NCI-H187 (cell line): Measurements from ENCODE around the gene RECK.
"Not testable (repeated sequence)": the region's sequence is repeated elsewhere in the genome, so short reads cannot be mapped to it uniquely, and the experiment has no call there.

ENCODE experiments used
- DNase-seq, 2 experiments: peaks; one replicate each; lab custom pipeline; 2025; lab: John Stamatoyannopoulos, UW

RECK gene

DNA sequence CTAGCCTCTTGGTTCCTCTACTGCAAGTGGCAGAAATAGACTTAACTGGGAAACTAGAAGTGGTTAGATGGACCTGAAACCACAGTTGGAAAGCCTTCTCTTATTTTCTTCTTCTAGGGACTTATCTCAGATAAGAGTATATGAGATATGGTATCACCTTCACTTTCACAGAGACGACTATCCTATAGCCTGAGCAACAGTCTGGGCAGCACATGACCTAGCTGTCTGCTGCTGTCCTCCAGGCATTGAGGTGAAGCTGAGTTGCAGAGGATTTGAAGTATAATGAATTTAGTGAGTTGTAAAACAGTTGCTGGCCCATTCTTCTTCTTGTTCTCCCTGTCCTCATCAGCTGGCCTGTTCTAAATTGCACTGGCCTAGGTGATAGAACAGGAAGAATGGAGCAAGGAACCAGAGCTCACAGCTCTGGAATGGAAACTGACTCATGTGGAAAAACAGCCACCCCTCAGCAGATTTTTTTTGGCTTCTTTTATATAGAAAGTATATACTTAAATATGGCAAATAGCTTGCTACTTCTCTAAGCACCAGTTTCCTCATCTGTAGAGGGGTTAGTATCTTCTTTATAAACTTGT, 27.8 kb downstream of the RECK start:
- no peak for DNase-seq

DNA sequence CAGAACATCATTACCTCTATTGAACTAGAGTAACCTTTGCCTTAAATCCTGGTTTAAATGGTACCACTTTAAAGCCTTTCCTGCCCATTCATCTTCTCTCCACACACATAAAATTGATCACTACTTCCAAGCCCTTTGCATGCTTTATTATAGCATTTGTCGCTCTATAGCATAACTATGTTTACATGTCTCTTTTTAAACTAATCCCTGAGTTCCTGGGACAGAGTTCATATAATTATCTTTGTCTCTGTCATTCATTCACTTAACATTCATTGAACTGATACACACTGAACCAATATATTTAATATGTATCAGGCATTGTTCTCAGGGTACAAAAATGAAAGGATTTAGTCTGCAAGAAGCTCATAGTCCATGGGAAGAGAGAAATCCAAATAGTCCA, 37.3 kb downstream of the RECK start:
- DNase-seq: no peak

DNA sequence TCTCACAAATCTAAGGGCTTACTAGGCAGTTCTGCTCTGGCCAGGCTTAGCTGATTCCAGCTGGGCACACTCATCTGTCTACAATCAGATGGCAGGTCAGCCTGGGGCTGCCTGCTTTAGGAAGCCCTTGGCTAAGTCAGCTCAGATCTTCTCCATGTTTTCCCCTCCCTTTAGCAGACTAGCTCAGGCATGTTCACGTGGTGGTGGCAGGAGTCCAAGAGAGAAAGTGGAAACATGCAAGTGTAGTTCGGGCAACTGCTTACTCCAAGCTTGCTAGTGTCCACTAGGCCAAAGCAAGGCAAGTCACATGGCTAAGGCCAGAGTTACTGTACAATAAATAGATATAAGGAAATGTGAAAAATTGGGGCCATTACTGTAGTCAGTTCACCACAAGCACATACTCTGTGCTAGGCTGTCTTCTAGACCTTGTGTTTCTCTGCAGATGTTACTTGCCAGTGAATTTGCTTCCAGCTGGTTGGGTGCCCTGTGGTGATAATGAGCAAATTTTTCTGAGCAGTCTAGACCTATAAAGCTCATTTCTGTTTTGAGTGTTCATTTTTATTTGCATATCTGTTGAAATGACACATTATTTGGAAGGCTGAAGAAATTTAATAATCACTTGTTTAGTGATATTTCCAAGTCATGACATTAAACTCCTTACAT, 38.3 kb downstream of the RECK start:
- DNase-seq: no peak

DNA sequence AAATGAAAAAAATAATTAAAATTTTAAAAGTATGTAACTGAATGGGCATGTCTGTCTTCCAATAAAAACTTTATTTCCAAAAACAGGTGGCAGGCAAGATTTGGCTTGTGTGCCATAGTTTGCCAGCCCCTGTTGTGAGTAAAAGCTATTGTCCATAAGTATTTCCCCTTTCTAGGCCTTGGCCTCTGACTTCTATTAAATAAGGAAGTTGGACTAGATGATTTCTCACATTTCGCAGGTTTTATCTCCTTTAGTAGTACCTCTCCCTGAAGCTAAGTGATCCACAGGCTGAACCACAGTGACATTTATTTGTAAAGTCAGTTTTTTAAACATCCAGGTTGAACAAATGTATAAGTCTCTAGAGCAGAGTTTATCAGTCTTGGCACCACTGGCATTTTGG, 41.3 kb downstream of the RECK start:
- DNase-seq: no peak

DNA sequence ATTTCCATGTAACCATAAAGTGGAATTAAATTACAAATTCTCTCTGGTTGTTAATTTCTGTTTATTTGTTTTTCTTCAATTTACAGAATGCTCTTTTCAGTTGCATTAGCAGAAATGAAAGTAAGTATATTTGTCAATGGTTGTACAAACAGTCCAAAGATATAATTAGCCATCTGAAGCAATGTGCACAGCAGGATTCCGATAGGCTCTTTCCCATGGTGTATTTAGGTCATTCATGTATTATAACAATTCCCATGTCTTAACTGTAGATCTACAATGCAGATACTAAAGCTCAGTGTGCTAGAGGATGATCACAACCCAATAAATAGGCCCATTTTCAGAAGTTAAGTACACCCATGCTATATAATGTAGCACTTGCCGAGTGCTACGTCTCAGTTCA, 43.8 kb downstream of the RECK start:
- DNase-seq: no peak

DNA sequence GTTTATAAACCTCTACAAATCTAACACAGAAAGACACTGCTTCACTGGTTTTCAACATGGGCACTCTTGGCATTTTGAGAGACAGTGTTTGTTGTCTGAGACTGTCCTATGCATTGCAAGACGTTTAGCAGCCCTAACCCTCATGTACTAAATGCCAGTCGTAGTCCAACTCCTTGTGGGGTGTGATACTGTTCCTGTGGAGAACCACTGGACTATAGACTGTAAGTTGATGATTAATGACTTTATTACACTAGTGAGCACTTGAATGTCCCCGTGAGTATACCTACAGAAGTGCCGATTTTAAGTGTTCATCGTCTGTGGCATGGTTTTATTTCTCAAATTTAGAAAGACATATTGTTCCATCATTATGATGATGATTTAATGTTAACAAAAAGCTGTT, 46.2 kb downstream of the RECK start:
- no peak for DNase-seq

DNA sequence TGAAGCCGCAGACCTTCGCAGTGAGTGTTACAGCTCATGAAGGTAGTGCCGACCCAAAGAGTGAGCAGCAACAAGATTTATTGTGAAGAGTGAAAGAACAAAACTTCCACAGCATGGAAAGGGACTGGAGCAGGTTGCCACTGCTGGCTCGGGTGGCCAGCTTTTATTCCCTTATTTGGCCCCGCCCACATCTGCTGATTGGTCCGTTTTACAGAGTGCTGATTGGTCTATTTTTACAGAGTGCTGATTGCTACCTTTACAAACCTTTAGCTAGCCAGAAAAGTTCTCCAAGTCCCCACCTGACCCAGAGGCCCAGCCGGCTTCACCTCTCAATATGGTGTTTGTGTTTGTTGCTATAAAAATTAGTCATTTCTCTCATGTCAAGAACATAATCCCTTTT, 49.7 kb downstream of the RECK start:
- DNase-seq: no peak

DNA sequence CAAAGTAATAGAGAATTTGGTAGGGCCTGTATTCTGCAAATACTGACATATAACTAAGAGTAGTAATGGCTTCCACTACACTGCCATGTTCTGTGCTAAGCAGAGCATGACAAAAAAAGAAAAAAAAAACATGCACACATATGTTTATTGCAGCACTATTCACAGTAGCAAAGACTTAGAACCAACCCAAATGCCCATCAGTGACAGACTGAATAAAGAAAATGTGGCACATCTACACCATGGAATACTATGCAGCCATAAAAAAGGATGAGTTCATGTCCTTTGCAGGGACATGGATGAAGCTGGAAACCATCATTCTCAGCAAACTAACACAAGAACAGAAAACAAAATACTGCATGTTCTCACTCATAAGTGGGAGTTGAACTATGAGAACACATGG, 50.3 kb downstream of the RECK start:
- not testable (repeated sequence) for DNase-seq

DNA sequence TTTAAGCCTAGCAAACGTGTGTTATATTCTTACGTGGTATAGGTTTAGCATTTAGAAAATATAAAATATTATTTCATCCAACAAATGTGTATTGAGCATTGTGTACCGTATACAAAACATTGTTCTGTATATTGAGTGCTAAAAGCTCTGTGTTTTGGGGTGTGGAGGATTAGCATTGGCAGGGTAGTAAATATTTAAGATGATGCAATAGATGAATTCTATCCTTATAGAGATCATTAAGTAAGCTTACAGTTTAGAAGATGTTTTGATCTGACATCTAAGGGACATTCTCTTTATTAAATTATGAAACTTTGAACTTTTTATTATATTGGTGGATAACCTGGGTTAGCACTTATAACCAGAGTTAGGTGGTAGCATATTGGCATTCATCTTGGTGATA, 51.3 kb downstream of the RECK start:
- no peak for DNase-seq

DNA sequence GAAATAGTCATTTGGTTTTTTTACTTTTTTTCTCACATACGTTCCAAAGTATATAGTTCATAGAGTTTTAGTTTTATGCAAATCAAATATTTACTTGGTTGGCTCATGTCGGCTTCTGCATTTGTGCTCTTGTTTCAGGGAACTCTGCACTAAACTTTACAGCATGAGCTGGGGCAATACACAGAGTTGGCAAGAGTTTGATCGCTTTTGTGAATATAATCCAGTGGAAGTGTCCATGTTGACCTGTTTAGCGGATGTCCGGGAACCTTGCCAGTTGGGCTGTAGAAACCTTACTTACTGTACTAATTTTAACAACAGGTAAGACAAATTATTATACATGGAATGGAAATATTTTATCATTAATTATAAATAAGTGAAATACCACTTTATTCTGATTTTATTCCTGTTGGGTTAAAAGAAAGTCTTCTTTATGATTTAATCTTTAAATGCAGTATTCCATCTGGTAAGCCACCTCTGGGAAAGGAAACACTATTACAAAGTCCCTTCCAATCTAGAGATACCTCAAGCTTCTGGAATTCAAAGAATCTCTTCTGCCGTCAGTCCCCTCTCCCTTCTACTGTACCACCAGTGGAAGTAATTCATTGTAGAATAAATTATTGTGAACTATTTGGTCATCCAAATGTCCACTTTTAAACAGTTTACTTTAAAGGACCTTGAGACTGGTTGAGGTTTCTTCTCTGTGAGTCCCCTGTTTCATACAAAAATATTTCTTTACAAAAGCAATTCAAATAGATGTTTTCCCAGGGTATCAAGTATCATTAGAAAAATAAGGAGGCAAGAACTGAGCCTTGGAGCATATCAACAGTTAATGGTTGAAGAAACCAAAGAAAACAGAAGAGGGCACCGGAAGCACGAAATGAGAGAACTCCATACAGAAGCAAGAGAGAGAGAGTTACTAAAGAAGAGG, 54.6 kb downstream of the RECK start:
- no peak for DNase-seq

DNA sequence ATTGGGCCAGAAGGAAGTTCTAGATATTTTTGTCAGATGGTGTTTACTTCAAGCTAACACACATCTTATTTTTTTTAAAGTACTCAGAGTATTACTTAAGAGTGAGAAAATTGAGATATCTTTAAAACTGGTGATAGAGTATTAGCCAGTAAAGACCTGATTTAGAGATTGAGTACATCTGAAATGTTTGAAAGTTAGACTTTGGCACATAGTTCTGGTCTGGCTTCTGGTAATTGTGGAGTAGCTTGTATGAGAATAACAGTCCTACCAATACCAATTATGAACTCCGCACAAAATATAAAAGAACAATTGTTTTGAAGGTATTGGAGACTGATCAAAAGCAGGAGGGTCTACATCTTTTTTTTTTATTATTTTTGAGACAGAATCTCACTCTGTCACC, 55.3 kb downstream of the RECK start:
- DNase-seq: no peak

DNA sequence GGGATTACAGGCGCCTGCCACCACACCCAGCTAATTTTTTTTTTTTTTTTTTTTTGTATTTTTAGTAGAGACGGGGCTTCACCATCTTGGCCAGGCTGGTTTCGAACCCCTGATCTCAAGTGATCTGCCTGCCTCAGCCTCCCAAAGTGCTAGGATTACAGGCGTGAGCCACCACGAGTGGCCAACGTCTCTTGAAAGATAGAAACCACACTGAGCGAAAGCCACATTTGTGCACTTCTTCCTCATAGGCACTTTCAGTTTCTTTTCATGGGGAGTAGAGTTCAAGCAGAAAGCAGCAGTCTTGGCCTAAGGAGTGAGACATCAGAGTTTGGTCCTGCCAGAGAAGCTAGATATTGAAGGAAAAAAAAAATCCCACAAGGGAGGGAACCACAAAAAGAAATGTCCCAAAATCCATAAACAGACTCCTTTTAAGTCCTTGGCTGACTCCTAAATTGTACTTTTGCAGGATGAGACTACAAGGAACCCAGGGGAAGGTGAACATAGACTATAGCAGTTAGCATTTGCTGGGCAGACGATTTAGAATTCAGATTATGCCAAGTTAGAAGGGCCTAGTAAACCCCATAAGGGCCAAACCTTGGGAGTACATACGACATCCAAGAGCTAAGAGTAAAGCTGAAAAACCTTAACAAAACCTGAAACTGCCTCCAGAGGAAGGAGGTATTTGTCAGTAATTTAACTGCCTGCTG, 55.9 kb downstream of the RECK start:
- DNase-seq: no peak

DNA sequence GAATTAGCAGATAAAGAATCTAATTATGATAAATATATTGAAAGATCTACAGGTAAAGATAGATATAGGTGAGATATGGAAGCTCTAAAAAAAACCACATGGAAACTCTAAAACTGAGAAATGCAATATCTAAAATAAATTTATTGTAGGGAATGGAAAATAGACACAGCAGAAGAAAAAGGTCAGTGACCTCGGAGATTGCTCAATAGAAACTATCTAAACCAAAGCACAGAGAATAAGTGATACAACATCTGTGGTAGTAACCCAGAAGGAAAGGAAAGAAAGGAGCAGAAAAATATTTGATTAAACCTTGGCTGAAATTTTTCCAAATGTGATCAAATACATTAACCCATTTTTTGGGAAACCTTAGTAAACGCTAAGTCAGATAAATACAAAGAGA, 56.7 kb downstream of the RECK start:
- no peak for DNase-seq

DNA sequence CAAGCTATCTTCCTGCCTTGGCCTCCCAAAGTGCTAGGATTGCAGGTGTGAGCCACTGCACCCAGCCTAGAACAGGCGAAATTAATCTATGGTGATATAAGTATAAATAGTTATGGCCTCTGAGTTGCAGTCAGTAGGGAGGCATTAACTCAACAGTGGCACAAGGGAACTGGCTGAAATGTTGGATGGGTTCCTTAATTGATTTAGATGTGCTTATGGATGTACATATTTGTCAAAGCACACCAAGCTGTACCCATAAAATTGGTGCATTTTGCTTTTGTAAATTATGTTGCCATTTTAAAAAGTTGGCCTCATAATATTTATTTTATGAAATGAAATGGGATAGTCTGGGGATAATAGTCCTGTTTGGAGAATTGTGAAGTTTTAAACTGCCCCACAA, 63.0 kb downstream of the RECK start:
- DNase-seq: no peak

DNA sequence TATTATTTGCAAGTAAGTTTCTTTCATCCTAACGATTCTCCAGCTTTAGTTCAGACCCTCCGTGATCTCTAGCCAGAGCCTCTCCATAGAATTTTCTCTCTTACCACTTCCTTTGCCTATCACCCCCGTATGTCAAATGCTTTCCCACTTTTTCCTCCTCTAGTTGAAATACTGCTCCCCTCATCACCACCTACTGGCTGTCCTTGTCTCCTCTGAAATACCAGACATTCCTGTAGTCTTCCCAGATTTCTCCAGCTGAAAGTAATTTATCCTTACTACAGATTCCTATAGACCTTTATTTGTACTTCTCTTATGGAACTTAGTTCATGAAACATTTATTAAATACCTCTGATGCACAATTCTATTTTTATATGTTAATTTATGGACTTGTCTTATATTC, 63.8 kb downstream of the RECK start:
- DNase-seq: no peak

DNA sequence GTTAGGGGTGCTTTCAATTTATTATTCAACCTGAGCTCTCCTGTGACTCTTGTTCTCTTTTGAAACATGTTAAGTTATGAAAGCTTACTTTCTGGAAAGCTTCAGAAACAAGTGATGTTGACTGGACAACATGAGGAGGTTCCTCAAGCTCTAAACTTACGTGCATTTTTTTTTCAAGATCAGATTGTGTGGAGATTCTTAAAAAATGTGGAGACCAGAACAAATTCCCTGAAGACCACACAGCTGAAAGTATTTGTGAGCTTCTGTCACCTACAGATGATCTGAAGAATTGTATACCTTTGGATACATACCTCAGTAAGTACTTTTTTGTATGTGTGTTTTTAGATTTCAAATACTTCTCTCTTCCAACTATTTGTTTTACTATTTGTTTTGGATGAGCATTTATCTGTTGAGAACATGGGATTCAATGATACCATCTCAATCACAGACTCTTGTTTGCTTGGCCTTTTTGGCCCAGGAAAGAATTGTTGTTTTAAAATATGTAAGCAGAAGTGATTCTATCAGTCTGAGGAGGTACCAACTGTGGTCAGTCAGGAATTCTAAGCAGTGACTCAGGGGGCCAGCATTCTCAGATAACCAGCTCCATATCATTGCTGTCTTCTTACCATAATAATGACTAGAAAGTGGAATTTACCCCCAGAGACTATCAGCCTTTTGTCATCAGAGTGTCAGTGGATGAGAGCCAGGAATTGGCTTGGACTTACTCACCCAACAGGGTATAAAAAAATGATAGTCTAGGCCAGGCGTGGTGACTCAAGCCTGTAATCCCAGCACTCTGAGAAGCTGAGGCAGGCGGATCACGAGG, 65.4 kb downstream of the RECK start:
- no peak for DNase-seq

DNA sequence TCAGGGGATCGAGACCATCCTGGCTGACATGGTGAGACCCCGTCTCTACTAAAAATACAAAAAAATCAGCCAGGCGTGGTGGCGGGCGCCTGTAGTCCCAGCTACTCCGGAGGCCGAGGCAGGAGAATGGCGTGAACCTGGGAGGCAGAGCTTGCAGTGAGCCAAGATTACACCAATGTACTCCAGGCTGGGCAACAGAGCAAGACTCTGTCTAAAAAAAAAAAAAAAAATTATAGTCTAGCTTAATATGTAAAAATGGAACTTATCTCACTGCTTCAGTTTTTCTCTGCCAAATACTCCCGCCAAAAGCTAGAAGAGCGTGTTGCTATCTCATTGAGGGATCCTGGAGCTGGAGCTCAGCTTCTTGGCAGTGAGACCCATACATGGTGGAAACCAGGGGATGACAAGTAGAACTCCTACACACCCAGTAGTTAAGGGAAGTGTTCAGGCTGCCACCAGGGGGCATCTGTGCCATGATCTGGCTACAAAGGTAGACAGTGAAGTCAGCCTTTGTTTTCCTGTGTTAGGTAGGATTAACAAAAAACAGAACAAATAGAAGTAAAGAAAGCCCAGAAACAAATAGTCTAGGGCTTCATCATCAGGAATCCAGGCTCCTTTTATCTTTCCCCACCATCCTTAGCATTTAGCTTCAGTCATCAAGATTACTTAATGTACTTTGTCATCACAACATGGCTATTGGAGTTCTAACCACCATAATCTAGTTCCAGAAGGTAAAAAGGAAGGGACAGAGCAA, 66.2 kb downstream of the RECK start:
- DNase-seq: peak; percentile 3 to 4

DNA sequence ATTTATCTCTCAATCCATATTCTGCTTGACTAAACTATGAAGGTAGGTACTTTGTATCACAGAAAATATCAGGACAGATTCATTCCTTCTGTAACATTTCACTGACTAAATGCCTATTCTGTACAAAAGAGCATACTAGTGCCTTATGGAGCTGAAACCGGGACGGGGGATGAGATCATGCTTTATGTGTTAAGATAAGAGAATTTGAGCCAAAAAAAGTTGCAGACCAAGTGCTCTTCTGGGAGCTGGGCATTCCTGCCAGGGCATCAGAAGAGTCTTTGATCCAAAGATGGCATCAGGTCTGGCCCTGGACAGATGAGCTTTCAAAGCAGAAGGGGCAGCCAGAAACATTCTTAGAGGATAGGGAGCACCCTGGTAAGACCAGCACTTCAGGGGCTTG, 72.4 kb downstream of the RECK start:
- DNase-seq: no peak

DNA sequence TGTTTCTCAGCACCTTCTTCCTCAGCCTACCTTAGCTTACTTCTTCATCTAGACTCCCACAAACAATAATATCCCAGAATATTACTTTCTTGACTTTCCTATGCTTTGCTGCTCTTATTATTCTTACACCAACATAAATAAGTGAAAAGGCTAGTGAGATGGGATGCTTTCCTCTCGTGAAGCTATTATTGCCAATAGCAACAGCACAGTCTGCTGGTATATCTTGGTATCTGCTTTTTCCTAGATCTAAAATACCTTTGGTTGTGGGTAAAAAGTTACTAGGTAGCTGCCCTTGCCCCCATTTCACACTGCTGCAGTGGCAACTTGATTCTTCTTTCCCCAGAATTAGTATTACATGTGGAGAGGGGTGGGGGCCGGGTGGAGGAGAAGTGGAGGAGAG, 73.7 kb downstream of the RECK start:
- no peak for DNase-seq

DNA sequence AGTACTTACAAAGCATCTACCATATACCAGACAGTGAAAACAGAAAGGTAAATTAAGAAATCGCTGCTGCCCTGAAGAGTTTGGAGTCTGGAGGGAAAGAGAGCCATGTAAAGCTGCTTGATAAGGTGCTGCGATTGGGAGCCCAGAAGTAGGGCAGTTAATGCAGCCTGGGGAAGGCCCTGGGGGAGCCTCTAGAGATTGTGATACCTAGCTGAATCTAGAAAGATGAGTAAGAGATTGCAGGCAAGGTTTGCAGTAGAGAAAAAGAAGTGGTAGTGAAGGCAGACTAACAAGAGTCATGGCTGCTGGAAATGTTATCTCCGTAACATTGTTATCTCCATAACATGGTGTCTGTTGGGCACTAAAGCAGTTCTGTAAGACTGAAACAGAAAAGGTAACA, 75.8 kb downstream of the RECK start:
- DNase-seq: no peak

DNA sequence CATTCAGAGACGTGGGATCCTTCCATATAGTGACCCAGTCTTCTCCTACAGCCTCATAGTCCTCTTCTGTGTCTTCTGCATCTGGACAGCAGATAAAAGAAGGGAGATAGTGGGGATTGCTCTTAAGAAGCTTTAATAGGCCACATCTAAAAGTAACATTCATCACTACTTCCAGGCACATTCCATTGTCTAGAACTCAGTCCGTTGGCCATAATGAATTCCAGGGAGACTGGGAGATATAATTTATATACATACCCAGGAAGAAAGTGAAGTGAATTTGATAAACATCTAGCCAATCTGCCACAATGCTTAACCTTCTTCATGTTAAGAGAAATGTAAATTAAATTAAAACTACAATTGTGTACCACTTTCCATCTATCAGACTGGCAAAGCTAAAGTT, 77.3 kb downstream of the RECK start:
- no peak for DNase-seq
